ENCODE data around the gene TTC21A.

TTC21A gene

GRCh38 chr3:39181408-39182335 lies 74.2 kb downstream of the TTC21A start:
- no peak for DNase-seq

GRCh38 chr3:39183211-39184080 lies 76.0 kb downstream of the TTC21A start:
- no peak for DNase-seq

- no peak for DNase-seq
Observed at GRCh38 chr3:39184081-39184967, 76.8 kb downstream of the TTC21A start.

GRCh38 chr3:39184968-39185285 lies 77.4 kb downstream of the TTC21A start:
- DNase-seq: no peak

- no peak for DNase-seq
Observed at GRCh38 chr3:39185326-39185958, 78.0 kb downstream of the TTC21A start.

DNA sequence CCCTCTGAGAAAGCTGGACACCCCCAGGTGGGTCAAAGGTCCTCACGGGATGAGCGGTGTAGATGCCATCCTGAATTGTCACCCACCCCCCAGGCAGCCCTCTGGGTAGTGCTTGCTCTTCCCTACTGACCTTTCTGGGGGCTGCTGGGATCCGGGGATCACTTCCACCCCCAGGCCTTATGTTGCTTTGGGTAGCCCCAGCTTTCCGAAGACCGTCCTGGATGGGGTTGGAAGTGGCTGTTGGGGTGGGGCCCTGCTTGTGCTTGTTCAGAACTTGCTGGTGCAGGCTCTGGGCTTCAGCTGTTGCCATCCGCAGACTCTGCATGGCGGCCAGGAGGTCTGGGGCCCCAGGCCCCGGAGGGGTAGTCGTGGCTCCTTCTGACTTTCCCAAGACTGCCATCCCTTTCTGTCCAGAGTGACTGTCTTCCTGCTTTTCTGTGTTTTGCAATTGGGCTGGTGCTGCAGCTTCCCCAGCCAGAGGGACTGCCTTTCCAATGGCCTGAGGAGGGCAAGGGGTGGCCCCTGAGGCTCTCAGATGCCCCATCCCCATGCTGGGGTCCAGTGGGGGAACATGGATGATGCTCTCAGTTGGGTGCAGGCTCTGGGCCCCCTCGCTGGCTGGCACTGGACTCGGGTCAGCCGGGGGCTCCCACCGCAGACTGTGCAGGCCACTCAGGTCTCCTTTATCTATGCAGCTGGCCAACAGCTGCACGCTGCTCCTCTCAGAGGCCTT lies 78.6 kb downstream of the TTC21A start:
- no peak for DNase-seq

DNA sequence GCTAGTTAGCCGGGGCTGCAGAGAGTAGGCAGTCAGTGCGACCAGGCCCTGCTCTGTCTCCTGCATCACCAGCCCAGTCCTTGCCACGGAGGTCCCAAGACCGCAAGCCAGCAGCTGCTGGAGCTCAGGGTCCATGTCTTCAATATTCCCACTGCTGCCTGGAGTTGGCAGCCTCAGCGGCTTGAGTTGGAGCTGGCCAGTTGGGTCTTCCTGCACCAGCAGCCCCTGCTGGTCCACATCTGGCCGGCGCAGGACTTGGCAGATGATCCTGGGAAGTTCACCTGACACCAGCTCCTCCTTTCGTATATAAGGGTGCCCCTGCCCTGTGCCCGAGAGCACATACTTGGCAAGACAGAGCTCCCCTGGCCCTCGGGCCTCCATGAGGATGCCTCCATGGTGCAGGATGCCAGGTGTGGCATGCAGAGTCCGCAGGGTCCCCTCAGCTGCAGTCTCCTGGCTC lies 79.2 kb downstream of the TTC21A start:
- no peak for DNase-seq

- no peak for DNase-seq
Observed at GRCh38 chr3:39187372-39188155, 80.1 kb downstream of the TTC21A start.

Measured in NCI-H345 (cell line).